Liver (tissue), 2 donors: ENCODE results near the gene HIPK1.

Experiments
- CTCF ChIP-seq: fragments of 150-350 bp; IDR thresholded peaks from 2 replicates; pipeline ENCODE4 v1.5.1; 2017; ENCODE audit warnings: improper control_type of control experiment, low read depth, low read length; ENCODE audit not compliant: missing input control
- FOXA1 ChIP-seq: IDR thresholded peaks from 2 replicates; pipeline ENCODE4 v1.6.1; 2016; ENCODE audit warnings: antibody characterized with exemption
- YY1 ChIP-seq: IDR thresholded peaks from 2 replicates; pipeline ENCODE4 v1.6.1; 2016; ENCODE audit warnings: antibody characterized with exemption, mild to moderate bottlenecking
- donor health status: healthy.

- peak; percentile 50 for TF ChIP-seq CTCF
- peak; percentile 95 for TF ChIP-seq YY1
- TF ChIP-seq FOXA1 = peak; percentile 75
These were observed 24.3 kb upstream of the HIPK1 start, which contains the start of the genes AP4B1 and DCLRE1B for GRCh38 chr1:113904674-113905434.
